ENCODE data around the gene CDH4.

Gene CDH4

DNA sequence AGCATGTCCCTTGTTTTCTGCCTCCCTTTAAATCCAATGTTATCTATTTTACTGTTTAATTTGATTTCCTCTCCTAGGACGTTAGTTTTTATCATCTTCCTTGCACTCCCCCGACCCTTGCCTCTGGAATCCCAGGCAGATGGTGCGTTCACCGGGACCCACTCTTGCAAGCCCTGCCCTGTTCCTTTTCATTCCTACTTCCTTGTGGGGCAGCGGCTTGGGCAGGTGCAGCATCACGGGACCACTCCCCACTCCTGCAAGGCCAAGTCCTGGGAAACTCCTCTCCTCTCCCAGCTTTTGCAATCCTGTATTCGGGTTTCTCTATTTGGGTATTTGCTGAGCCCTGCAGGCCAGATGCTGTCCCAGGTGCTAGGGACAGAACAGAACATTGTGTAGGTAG lies 5.8 kb upstream of the CDH4 start:
- TF ChIP-seq, protein P1, sequence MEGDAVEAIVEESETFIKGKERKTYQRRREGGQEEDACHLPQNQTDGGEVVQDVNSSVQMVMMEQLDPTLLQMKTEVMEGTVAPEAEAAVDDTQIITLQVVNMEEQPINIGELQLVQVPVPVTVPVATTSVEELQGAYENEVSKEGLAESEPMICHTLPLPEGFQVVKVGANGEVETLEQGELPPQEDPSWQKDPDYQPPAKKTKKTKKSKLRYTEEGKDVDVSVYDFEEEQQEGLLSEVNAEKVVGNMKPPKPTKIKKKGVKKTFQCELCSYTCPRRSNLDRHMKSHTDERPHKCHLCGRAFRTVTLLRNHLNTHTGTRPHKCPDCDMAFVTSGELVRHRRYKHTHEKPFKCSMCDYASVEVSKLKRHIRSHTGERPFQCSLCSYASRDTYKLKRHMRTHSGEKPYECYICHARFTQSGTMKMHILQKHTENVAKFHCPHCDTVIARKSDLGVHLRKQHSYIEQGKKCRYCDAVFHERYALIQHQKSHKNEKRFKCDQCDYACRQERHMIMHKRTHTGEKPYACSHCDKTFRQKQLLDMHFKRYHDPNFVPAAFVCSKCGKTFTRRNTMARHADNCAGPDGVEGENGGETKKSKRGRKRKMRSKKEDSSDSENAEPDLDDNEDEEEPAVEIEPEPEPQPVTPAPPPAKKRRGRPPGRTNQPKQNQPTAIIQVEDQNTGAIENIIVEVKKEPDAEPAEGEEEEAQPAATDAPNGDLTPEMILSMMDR (conservative IDR thresholded peaks at IDR 0.05; ENCODE audit: low read depth) = no peak
- no peak for DNase-seq (ENCODE audit: low spot score)
- ChIA-PET POLR2A (ENCODE audit: low non-redundant PET) (no interaction called here), CTCF (no interaction called here)
- H3K27ac ChIP-seq = no peak overlapping the region

DNA sequence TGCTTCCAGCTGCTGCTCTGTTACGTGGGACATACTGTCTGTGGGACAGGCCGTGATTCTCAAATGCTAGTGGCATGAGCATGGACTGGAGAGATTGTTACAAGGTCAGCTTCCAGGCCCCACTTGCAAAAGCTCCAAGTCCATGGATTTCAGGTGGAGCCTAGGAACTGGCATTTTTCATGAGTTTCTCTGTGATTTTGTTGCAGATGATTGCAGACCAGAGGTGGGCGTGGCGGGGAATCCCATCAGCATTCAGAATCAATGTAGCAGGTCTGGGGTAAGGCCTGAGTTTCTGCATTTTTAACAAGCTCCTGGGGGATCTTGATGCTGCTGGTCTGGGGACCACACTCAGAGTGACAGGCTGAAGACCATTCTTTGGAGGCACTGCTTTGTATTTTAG lies 2.4 kb upstream of the CDH4 start:
- ChIA-PET CTCF (interaction anchor here (0.6 to 3.2 kb wide), 3 partner anchors 21 to 442 kb away, joined by 3 to 14 read pairs (median 3); no protein-coding TSS in a partner anchor), POLR2A (ENCODE audit: low non-redundant PET) (no interaction called here)
- TF ChIP-seq, protein P1 (conservative IDR thresholded peaks at IDR 0.05; ENCODE audit: low read depth) = no peak
- DNase-seq (ENCODE audit: low spot score) = no peak
- H3K27ac ChIP-seq = no peak overlapping the region

GRCh38 chr20:61252601-61253263 lies 671 bp downstream of the CDH4 start:
- no peak overlapping the region for H3K27ac ChIP-seq
- TF ChIP-seq, protein P1 (conservative IDR thresholded peaks at IDR 0.05; ENCODE audit: low read depth) = no peak
- peak; percentile 53 for DNase-seq (ENCODE audit: low spot score)
- CTCF ChIA-PET = interaction anchor here (0.7 to 3.7 kb wide), 10 partner anchors 10 to 644 kb away, joined by 3 to 28 read pairs (median 4); no protein-coding TSS in a partner anchor
- POLR2A ChIA-PET (ENCODE audit: low non-redundant PET) = no interaction called here

DNA sequence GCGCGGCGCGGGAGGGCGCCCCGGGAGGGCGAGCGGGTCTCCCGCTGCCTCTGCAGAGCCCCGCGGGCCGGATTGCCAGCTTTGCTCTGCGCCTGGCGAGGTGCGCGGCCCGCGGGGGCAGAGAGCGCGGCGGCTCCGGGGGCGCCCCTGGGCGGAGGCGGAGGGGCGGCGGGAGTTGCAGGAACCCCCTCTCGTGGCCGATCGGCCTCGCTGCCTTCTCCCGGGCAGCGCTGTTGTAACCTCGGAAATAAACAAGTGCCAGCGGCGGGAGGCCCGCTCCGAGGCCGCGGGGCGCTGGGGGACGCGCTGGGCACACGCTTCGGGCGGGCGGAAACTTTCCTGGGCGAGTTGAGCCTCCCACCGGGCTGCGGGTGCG lies 1.2 kb downstream of the CDH4 start:
- ChIA-PET CTCF (interaction anchor here (0.5 to 3.7 kb wide), 12 partner anchors 10 to 834 kb away, joined by 3 to 28 read pairs (median 4); no protein-coding TSS in a partner anchor), POLR2A (ENCODE audit: low non-redundant PET) (no interaction called here)
- peak; percentile 71 for DNase-seq (ENCODE audit: low spot score)
- H3K27ac ChIP-seq = peak overlapping the region; percentile 45; the same call in 1 of the 2 replicates
- TF ChIP-seq, protein P1 (conservative IDR thresholded peaks at IDR 0.05; ENCODE audit: low read depth) = peak; percentile 68

DNA sequence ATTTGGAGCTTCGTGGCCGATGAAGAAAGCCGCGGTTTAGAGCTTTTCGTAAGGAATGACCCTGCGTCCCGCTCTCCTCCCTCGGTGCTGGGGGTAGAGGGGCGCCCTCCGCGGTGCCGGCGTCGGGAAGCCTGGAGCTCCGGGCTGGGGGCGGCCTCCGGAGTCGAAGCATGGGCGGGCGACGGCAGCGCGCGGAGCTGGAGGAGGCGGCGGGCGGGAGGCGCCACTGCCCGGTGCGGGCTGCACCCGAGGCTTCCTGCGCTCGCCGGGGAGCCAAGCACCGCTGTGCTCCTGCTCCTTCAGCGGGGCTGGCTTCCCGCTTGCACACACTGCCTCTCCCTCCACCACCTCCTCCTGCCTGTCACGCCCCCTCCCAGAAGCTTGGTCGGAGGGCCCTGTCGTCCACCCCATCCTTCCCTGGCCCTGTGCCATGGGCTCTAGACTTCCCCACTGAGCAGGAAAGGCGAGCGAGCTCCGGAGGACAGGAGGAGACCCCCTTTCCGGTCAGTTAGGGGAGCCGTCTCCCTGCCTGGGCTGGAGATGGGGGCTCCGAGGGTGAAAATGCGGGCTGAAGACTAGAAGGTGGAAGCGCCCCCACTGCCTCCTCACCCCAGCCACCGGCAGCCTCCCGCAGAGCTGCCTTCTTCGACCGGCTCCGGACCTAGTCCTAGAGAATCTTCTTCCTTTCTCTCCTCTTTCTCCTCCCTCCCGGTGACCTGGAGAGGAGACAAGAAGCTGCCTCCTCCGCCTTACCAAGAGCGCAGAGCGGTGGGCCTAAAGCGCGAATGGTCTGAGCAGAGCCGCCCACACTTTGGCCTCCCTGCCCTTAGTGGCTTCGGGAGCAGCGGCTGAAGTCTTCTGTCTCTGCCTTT lies 1.8 kb downstream of the CDH4 start:
- TF ChIP-seq, protein P1 (conservative IDR thresholded peaks at IDR 0.05; ENCODE audit: low read depth) = 0 out of 2 replicates have a peak, but pooled peaks have one; percentile 14
- H3K27ac ChIP-seq = peak overlapping the region; percentile 45
- peak; percentile 43 for DNase-seq (ENCODE audit: low spot score)
- CTCF ChIA-PET = interaction anchor here (0.5 to 3.7 kb wide), 10 partner anchors 9 to 834 kb away, joined by 3 to 28 read pairs (median 4); no protein-coding TSS in a partner anchor
- POLR2A ChIA-PET (ENCODE audit: low non-redundant PET) = no interaction called here

- CTCF ChIA-PET = interaction anchor here (0.7 to 3.7 kb wide), 2 partner anchors 8 to 270 kb away, joined by 3 to 28 read pairs; no protein-coding TSS in a partner anchor
- peak; percentile 93 for DNase-seq (ENCODE audit: low spot score)
- POLR2A ChIA-PET (ENCODE audit: low non-redundant PET) = no interaction called here
- H3K27ac ChIP-seq = peak overlapping the region; percentile 45; the same call in 1 of the 2 replicates
- TF ChIP-seq, protein P1 (conservative IDR thresholded peaks at IDR 0.05; ENCODE audit: low read depth) = no peak
These were observed 3.0 kb downstream of the CDH4 start for GRCh38 chr20:61254881-61255626.
